ENCODE data around the gene KTN1.

KTN1 gene

DNA sequence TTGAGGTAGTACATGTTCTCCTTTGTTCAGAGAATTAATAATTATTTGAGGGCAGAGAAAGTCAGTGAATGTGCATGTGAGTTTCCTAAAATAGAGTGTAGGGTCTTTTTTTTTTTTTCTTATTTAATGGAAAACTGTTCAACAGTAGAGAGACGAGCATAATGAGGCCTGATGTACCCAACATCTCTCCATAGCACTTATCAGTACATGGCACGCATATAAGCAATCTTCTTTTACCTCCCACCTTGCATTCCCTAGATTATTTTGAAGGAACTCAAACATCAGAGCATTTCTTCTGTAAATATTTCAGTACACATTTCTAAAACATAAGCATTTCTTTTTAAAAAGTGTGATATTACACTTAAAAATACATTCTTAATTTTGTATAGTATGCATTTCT lies 87.8 kb downstream of the KTN1 start:
- no peak for DNase-seq (ENCODE audit: low read depth in 2 of 2)

DNA sequence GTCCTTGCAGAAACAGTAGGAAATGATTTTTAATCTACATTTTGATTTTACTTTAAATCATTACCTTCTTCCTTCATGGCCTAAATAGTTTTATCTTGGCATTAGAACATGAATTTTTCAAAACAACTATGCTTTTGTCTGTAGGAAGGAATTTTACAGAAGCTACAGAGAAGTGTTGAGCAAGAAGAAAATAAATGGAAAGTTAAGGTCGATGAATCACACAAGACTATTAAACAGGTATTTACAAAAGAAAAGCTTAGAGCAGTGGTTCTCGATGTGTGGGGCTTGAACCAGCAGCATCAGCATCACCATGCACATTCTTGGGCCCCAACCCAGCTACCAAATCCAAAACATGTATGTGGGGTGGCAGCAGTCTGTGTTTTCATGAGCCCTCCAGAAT lies 91.6 kb downstream of the KTN1 start:
- DNase-seq (ENCODE audit: low read depth in 2 of 2), result no peak

DNA sequence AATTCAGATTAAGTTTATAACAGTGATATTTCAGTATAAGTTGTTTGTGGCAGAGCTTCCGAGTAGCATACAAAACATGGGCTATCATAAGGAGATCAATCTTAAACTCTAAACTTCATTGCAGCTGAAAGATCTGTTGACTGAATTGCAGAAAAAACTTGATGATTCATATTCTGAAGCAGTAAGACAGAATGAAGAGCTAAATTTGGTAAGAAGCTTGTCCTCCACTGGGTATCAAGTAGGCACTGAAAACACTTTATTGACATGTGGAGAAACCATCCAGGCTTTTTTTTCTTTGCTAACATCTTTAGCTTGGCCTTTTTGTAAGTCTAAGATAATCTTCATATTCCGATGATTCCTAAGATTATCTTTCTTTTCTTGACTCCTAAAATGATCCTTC lies 93.0 kb downstream of the KTN1 start:
- DNase-seq (ENCODE audit: low read depth in 2 of 2), result no peak

DNA sequence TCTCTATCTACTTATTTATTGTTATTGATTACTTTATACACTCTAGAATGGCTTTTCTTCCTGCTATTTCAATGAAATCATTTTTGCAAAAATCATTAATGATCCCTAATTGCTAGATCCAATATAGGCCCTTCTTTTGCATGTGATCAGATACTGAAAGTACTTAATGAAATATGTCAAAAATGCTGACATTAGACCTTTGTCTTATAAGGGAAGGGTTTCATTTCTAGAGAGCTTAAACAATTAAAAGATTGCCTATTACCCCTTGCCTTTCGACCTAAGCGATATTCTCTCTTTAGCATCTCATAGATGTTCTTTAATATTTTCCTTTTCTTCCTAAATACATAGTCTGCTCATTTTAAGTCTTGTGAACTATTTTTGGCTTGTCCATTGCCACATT lies 101.1 kb downstream of the KTN1 start:
- no peak for DNase-seq (ENCODE audit: low read depth in 2 of 2)

DNA sequence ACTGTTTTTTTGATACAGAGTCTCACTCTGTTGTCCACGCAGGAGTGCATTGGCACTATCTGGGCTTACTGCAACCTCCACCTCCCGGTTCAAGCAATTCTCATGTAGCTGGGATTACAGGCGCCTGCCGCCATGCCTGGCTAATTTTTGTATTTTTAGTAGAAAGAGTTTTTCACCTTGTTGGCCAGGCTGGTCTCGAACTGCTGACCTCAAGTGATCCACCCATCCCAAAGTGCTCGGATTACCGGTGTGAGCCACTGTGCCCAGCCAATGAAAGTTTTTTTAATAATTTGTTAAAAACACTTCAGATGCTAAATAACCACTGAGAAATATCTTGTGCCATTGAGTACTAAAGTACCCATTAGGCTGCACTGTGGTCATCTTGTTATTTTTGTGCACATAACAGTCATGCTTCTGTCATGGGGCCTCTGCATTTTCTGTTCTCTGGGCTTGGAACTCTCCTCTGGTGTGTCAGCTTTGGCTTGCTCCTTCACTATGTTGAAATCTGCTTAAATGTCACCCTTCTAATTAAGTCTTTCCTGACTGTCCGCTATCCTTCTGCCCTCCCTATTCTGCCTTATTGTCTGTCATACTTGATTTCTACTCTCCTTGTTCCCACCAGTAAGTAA lies 105.1 kb downstream of the KTN1 start:
- DNase-seq (ENCODE audit: low read depth in 2 of 2), result no peak

DNA sequence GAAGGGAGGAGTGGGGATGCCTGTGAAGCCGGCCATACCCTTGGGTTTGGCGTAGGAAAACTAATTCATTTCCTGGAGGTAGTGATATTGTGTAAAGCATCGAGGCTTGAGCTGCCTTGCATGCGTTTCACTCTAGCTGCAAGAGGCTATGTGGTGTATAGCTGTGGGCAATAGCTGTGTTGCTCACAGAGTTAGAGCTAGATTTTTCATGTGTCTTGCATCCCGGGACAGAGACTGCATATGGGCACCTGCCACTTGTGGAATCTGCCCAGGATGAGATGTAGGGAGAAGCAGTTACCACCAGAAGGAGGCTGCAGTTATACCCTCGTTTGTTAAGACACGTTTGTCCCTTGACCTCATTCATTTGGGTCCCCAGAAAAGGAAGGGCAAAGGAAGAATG lies 106.7 kb downstream of the KTN1 start:
- no peak for DNase-seq (ENCODE audit: low read depth in 2 of 2)

DNA sequence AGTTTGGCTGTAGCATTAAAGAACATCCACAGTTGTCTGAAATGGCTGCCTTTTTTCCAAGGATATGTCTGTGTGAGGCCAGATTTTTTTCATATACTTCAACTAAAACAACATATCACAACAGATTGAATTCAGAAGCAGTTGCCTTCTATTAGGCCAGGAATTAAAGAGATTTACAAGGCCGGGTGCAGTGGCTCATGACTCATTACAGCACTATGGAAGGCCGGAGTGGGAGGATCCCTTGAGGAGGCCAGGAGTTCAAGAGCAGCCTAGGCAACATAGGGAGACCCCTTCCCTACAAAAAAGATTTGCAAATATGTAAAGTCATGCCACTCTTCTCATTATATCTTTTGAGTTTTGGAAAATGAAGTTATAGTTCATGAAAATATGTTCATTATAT lies 108.6 kb downstream of the KTN1 start:
- DNase-seq (ENCODE audit: low read depth in 2 of 2), result no peak

DNA sequence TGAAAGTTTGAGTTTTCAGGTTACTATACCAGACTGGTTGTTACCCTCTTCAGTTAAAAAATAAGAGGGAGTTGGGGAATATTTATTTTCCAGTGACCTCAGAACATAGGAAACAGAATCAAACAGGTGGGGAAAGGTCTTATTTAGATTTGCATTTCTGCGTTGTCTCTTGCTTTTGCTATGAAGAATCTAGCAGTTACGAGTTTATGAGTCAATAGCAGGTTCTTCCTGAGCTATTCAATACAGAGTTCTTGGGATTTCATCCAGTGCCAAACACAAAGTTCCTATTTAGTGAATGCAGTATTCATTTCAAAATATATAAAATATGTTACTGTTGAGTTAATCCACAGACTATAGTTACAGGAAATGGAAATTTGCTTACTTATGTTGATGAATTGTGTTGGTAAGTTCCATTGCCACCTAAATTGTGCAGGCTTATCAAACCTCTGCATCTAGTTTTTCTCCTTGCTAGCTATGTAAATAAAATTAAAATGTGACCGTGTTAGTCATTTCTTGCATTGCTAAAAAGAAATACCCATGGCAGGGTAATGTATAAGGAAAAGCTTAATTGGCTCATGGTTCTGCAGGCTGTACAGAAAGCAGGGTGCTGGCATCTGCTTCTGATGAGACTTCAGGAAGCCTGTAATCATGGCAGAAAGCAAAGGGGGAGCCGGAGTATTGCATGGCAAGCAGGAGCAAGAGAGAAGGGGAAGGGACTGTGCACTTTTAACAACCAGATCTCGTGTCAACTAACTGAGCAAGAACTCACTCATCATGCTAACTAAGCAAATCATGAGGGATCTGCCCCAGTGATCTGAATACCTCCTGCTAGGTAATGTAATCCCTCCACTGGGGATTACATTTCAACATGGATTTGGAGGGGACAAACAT lies 110.2 kb downstream of the KTN1 start:
- no peak for DNase-seq (ENCODE audit: low read depth in 2 of 2)

DNA sequence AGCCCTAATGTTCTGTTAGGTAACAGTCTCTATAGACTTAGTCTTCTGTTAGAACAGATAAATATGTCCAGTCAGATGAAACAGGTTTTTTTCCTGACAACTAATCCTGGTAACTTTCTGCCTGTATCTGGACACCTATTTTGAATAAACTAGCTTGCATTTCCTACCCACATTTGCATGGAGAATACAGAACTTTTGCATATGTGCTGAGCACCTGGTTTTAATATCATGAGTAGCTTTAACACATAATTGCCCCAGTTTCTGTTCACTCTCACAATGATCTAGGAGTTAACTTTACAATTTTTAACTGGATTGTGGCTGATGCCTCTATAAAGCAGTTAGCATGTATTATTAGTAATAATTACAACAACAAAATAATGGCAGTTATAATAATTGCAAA lies 111.7 kb downstream of the KTN1 start:
- no peak for DNase-seq (ENCODE audit: low read depth in 2 of 2)

DNA sequence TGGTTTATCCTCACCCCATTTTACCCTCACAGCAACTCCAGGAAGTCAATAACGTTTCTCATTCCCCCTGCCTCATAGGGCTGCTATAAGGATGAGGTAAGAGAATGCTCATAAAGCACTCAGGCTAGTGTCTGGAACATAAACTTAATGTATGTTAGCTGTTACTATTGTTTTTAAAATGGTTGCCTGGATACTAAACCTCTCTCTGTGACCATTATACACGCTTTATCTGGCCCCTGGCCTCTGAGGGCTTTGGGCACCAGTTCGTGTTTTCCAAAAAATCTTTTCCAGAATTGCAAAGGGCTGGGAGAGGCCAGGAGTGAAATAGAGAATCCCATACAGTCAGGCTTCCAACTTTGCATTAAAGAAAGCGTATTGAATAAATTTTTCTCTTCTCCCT lies 113.9 kb downstream of the KTN1 start:
- DNase-seq (ENCODE audit: low read depth in 2 of 2), result no peak

DNA sequence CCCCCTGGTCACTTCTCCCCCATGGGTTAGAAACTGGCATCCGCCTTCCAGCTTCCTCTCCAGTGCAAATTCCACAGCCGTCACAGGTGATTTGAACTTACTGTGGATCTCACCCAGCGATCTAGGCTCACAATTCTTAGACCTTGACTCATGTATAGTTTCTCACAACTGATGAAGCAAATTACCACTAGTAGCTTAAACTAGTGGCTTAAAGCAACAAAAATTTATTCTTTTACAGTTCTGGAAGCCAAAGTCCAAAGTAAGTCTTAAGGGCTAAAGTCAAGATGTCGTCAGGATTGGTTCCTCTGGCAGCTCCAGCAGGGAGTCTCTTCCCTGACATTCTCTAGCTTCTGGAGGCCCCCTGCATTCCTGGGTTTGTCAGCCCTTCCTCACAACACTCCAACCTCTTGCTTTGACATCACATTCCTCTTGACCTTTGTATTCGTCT lies 117.4 kb downstream of the KTN1 start:
- no peak for DNase-seq (ENCODE audit: low read depth in 2 of 2)

DNA sequence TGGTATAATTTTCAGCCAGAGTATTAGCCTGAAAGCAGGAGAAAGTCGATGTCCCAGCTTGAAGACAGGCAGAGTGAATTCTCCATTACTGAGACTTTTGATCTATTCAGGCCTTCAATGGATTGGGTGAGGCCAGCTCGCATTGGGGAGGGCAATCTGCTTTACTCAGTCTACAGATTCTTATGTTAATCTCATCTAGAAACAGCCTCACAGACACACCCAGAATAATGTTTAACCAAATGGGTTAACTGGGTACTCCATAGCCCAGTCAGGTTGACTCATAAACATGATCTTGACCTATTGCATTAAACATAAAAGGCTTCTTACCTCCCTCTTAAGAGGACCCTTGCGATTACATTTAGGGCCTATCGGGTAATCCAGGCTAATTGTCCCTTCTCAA lies 118.0 kb downstream of the KTN1 start:
- DNase-seq (ENCODE audit: low read depth in 2 of 2), result no peak

DNA sequence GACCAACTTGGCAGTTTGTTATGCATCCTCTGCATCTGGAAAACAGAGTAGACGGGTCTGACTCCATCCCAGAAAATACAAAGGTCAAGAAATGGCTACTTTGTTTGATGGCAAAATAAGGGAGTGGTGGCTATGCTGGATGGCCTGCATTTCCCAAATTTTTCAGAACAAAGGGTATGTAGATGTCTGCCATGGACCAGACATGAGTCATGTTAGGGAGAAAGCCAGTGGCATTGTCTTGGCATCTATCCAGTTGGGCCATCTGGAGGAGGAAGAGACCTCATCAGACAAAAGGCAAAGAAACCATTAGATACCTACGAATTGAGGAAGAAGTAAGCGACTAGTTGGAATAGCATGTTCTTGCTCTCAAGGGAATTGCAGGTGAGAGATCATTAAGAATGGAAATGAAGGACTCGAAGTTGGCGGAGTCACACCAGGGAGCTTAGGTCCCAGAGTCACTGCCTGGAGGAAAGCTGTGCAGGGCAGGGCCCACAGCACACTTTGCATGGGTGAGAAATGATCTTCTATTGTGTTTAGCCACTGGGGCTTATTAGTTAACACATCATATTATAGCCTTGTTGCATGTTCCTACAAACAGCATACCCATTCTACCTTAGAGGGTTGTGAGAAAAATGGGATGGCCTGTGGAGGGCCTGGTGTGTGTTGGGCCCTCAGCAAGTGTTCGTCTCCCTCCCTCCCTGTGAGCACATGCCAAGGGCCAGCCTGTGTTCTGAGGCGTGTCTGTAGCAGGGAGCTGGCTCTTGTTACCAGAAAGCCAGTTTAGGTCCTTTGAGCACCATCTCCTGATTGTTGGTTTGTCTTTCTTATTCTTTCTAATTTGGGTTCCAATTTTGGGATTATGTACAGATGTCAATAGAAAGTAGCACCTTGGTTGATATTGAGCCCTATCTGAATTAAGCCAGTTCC lies 119.4 kb downstream of the KTN1 start:
- no peak for DNase-seq (ENCODE audit: low read depth in 2 of 2)

DNA sequence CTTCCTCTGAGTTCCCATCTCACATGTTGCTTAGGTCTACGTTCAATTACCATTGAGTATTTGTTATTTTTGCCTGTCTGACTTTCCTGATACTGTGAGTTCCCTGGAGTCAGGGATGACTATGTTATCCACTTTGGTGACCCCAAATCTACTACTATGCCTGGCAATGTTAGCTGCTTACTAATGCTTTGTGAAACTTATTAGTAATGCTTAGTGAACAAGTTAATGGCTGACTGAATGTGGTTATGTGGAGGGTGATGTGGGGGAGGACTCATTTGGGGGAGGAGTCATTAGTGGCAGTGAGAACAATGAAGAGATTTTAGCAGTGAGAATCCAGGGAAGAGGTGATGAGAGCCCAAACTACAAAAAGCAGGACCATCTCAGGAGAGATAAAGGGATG lies 121.6 kb downstream of the KTN1 start:
- no peak for DNase-seq (ENCODE audit: low read depth in 2 of 2)

DNA sequence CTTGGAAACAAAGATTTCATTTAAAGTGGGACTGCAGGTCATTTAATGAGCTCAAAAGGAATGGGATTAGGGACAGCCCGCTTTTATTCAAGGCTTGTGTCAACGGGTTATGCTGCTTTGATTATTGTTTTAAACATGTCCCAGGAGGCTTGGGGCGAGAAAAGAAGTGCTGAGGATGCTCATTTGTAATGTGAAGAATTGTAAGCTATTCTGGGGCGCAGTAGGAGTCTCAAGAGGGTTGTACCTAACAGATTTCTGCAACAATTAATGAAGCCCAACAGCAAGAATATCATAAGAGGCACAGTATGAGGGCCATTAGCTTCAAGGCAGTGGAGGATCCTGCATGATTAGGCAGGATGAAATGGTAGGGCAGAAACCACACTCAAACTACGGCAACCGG lies 122.5 kb downstream of the KTN1 start:
- DNase-seq (ENCODE audit: low read depth in 2 of 2), result no peak

DNA sequence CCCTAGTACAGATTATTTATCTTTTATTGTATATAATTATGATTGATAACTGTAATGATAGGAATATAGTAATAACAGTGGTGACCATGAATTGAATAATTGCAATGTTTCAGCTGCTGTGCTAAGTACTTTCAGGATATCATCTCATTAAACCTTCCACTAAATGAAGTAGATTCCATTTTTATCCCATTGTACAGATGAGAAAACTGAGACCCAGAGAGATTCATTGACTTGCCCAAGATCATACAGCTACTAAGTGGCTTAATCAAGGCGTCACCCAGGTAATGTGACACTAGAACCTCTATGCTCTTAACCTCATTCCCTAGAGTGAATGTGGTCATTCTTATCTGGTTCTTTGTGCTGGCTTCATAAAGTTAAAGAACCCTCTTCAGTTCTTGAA lies 124.6 kb downstream of the KTN1 start:
- DNase-seq (ENCODE audit: low read depth in 2 of 2), result no peak

DNA sequence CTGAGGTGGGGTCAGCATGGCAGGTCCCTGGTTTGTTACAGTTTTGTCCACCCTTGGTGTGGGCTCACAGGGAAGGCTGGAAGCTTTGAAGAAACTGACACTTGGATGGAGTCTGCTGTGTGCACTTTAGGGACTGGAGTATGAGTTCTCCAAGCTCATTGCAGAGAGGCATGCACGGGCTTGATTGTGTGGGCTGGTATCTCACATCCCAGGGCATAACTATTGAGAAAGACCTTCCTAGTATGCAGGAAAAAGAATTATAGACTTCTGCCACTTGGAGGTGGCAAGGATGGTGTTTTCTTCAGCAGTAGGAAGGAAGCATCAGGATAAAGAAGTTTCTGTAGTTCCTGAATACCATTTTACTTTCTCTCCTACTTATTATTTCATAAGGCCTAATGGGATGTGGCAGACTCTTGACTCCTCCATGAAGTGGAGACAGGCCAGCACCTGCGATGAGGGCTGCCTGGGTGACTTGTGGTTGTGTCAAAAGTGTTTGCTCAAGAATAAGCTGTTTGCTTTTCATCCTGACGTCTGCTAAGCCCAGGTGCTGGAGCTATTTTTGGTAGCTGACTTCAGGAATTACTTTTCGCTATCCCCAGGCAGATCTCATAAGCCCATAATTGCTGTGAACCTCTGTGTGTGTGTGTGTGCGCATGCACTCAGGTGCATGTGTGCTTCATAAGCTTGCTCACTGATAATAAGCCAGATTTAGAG lies 125.8 kb downstream of the KTN1 start:
- no peak for DNase-seq (ENCODE audit: low read depth in 2 of 2)

DNA sequence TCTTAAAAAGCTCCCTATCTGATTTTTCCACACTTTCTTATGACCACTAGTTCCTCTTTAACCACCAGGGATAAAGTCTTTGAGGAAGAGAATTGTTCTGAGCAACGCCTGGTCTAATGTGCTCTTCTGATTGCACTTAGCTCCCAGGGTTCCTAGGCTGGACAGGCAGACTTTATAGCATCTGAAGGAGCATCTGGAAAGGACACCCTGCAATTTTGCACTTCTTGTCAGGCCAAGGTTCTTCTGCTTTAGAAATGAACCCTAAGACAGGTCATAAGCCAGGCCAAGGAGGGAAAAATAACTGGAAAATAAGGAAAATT lies 126.3 kb downstream of the KTN1 start:
- DNase-seq (ENCODE audit: low read depth in 2 of 2), result no peak

DNA sequence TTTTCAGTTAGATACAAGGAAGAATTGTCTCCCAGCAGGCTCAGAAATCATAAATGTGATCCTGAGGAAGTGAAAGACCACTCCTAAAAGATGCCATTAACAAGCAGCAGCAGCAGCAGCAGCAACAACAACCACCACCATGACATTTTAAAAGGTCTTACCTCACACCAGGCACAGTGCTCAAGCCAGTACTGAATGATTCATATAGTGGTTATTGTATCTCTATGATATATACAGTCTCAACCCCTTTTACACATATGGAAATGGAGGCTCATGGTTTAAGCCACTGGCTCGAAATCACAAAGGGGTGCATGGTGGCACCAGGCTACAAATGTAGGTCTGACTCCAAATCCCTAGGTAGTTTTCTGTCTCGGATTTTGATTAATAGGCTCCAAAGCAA lies 126.9 kb downstream of the KTN1 start:
- DNase-seq (ENCODE audit: low read depth in 2 of 2), result no peak

DNA sequence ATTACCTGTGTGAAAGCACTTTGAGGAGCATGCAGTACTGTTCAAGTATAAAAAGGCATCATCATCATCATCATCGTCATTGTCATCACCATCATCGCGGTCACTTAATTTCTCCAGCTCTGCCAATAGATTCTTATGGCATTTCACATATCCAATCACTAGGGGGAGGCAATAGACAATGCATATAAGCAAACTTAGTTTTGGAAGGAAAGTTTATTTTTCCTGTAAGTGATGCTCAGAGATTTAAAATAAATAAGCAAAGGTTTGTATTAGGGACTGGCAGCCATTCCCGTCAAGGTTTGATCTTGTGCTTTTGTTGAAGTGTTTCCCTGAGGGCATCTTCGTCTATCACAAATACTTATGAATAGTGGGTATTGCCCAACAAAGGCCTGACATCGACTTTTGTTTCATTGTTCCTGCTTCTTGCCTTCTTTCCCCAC lies 127.4 kb downstream of the KTN1 start:
- DNase-seq (ENCODE audit: low read depth in 2 of 2), result no peak

DNA sequence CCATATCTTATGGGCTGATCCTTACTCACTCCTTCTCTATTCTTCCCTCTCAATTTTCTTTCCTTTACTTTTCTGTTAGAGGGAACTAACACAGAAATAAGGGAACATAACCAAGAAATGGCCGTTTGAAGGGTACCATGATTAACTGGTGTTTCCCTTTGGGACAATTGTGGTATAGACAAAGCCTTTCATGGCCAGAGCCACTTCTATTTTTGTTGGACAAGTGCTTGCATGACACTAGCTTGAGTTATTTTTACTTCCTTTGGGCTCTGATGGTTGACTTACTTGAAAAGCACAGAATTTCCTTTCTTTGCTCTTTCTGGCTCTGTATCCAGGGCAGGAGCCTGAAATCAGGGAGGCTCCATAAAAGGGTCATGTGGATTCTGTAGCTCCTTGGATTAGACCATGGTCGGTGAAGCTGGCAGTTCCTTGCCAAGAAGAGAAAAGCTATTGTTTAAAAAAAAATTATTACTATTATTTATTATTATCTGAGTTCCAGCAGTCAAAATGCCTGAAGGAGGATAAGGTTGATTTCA lies 130.6 kb downstream of the KTN1 start:
- no peak for DNase-seq (ENCODE audit: low read depth in 2 of 2)

Measured in stimulated activated CD4-positive, alpha-beta T cell treated with anti-CD3 and anti-CD28 coated beads, Interleukin-1b, Interleukin-23, amount 100 ng/mL, for 4 hours (primary cell).